ENCODE results near the gene POLR2A.
A peak's percentile ranks its signal among the peaks of the same experiment; 100 is the strongest.

The POLR2A gene

DNA sequence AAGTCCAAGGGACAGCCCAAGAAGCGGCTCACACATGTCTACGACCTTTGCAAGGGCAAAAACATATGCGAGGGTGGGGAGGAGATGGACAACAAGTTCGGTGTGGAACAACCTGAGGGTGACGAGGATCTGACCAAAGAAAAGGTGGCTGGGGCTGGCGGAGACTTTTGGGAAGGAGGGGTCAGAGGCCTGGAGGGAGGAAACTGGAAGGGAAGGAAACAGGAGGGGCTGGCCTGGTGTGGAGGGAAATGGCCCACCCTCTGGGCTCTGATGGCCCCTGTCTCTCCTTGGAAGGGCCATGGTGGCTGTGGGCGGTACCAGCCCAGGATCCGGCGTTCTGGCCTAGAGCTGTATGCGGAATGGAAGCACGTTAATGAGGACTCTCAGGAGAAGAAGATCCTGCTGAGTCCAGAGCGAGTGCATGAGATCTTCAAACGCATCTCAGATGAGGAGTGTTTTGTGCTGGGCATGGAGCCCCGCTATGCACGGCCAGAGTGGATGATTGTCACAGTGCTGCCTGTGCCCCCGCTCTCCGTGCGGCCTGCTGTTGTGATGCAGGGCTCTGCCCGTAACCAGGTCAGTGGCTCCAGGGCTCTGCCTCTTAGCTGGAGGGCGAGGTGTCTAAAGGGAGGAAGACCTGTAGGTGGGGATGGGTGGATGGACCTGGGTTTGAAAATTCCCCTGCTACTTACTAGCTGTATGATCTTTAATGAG lies 12.5 kb downstream of the POLR2A start:
- in situ Hi-C loops (cut with HindIII; ENCODE audit: low pct_ligation_motif_present, low pct_unique_long_range_greater_than_20kb, low sequenced_read_pairs) = no loop called here
- no peak for DNase-seq

DNA sequence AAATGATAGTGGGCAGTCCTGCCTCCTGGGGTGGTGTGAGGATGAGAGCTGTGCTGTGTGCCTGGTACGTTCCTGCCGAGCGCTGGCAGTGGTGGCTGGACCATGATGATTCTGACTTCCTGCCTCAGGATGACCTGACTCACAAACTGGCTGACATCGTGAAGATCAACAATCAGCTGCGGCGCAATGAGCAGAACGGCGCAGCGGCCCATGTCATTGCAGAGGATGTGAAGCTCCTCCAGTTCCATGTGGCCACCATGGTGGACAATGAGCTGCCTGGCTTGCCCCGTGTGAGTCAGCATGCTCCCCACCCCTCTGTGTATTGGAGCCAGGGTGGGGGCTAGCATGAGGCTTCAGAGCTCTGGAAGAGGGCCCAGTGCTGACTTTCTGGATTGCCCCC lies 13.1 kb downstream of the POLR2A start:
- in situ Hi-C loops (cut with HindIII; ENCODE audit: low pct_ligation_motif_present, low pct_unique_long_range_greater_than_20kb, low sequenced_read_pairs) = no loop called here
- no peak for DNase-seq

DNA sequence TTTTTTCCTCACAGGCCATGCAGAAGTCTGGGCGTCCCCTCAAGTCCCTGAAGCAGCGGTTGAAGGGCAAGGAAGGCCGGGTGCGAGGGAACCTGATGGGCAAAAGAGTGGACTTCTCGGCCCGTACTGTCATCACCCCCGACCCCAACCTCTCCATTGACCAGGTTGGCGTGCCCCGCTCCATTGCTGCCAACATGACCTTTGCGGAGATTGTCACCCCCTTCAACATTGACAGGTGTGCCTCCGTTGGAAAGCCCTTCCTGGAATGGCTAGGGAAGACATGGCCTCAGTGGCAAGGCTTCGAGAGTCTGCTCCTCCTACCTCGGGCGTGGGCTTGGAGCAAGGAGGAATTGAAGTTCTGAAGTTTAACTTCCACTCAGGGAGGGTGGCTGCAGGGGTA lies 13.5 kb downstream of the POLR2A start:
- DNase-seq = no peak
- in situ Hi-C loops (cut with HindIII; ENCODE audit: low pct_ligation_motif_present, low pct_unique_long_range_greater_than_20kb, low sequenced_read_pairs) = no loop called here

DNA sequence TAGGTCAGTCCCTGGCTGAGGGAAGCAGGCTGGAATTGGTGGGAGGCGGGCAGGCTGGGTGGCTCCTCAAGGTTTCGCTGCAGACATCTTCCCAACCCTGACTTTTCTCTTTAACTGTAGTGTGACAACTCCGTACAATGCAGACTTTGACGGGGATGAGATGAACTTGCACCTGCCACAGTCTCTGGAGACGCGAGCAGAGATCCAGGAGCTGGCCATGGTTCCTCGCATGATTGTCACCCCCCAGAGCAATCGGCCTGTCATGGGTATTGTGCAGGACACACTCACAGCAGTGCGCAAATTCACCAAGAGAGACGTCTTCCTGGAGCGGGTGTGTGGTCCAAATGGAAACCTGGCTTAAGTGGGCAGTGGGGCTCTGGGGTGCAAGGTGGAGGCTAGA lies 15.0 kb downstream of the POLR2A start:
- in situ Hi-C loops (cut with HindIII; ENCODE audit: low pct_ligation_motif_present, low pct_unique_long_range_greater_than_20kb, low sequenced_read_pairs) = no loop called here
- DNase-seq = no peak

DNA sequence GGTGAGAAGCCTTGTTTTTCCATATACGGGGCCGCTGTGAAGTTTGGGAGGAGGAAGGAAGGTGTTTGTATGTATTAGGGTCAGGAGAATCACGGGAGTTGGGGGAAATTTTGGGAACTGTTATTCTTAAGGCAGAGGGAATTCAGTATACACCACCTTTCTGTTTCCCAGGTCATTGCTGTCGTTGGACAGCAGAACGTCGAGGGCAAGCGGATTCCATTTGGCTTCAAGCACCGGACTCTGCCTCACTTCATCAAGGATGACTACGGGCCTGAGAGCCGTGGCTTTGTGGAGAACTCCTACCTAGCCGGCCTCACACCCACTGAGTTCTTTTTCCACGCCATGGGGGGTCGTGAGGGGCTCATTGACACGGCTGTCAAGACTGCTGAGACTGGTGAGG lies 17.6 kb downstream of the POLR2A start:
- in situ Hi-C loops (cut with HindIII; ENCODE audit: low pct_ligation_motif_present, low pct_unique_long_range_greater_than_20kb, low sequenced_read_pairs) = no loop called here
- no peak for DNase-seq

DNA sequence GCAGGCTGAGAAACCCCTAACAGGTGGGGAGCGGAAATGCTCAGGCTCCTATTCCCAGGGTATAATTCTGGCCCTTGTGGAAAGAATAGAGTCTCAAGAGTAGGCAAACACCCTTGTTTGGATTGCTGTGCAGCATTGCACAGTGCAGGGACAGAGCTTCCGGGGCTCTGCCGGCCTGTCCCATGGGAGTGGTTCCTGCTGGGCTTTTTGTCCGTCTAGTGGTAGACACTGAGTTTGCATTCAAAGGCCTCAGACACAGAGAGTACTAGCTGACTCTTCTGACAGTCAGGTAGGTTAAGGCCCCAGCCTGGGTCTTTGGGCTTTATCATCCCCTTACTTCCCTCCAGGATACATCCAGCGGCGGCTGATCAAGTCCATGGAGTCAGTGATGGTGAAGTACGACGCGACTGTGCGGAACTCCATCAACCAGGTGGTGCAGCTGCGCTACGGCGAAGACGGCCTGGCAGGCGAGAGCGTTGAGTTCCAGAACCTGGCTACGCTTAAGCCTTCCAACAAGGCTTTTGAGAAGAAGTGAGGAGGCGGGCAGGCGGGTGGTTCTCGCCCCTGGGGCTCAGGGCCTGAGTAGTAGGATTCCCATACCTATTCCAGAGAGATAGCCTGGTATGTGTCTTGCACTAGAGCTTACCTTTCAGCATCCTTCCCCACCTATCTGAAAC lies 18.1 kb downstream of the POLR2A start:
- DNase-seq = no peak
- in situ Hi-C loops (cut with HindIII; ENCODE audit: low pct_ligation_motif_present, low pct_unique_long_range_greater_than_20kb, low sequenced_read_pairs) = no loop called here

DNA sequence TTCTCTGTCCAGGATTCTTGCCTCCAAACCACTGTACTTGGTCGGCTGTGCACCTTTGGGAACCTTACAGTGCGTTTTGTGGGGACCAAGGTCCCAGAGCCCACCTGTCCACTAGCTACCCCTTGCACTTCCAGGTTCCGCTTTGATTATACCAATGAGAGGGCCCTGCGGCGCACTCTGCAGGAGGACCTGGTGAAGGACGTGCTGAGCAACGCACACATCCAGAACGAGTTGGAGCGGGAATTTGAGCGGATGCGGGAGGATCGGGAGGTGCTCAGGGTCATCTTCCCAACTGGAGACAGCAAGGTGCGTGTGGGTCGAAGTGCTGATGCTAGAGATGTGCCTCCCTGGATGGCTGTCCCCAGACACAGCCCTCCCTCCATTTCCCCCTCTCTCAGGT lies 18.8 kb downstream of the POLR2A start:
- peak; percentile 30 for DNase-seq
- in situ Hi-C loops (cut with HindIII; ENCODE audit: low pct_ligation_motif_present, low pct_unique_long_range_greater_than_20kb, low sequenced_read_pairs) = no loop called here

DNA sequence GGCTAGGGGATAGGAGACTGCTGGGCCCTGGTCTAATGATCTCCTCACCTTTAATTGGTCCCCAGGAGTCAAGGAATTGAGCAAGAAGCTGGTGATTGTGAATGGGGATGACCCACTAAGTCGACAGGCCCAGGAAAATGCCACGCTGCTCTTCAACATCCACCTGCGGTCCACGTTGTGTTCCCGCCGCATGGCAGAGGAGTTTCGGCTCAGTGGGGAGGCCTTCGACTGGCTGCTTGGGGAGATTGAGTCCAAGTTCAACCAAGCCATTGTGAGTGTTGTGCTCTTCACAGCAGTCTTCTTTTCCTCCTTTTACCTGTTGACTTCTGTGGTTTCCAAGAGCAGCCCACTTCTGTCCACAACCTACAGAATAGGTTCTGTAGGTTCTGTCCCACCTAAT lies 19.4 kb downstream of the POLR2A start:
- no peak for DNase-seq
- in situ Hi-C loops (cut with HindIII; ENCODE audit: low pct_ligation_motif_present, low pct_unique_long_range_greater_than_20kb, low sequenced_read_pairs) = no loop called here

DNA sequence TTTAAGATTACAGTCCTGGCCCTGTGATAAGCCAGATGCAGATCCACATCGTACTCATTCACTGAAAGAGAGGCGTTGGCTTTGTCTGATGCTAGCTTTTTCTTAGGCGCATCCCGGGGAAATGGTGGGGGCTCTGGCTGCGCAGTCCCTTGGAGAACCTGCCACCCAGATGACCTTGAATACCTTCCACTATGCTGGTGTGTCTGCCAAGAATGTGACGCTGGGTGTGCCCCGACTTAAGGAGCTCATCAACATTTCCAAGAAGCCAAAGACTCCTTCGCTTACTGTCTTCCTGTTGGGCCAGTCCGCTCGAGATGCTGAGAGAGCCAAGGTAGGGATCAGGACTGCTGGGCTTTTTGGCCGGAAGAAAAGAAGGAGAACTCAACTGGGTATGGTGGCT lies 24.0 kb downstream of the POLR2A start:
- DNase-seq = no peak

DNA sequence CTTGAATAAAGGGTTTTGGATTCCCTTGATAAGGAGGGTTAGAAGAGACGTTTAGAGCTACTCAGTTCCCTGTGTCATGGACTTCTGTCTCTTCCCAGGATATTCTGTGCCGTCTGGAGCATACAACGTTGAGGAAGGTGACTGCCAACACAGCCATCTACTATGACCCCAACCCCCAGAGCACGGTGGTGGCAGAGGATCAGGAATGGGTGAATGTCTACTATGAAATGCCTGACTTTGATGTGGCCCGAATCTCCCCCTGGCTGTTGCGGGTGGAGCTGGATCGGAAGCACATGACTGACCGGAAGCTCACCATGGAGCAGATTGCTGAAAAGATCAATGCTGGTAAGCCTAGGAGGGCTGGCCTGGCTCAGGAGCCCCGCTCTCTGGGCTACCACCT lies 24.7 kb downstream of the POLR2A start:
- DNase-seq = no peak
- in situ Hi-C loops (cut with HindIII; ENCODE audit: low pct_ligation_motif_present, low pct_unique_long_range_greater_than_20kb, low sequenced_read_pairs) = no loop called here

More for the DNA sequence above, 24.0 kb downstream of the POLR2A start:
- in situ Hi-C loops (cut with HindIII; ENCODE audit: low pct_ligation_motif_present, low pct_unique_long_range_greater_than_20kb, low sequenced_read_pairs) = no loop called here

DNA sequence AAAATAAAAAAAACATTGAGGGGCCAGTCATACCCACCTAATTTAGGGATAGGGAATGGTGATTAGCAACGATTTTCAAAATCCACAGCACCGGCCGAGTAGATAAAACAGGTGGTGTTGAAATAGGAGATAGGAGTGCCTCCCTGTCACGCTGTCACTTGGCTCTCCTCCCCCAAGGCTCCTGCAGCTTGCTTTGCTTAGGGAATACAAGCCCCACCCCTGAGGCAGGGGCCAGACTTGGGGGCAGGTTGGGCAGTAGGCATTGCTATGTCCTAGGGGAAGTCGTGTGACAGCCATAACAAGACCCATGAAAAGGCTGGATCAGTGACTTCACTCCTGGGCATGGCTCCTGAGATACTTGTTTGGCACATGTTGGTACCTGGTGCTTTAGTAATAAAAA lies 25.8 kb downstream of the POLR2A start:
- in situ Hi-C loops (cut with HindIII; ENCODE audit: low pct_ligation_motif_present, low pct_unique_long_range_greater_than_20kb, low sequenced_read_pairs) = no loop called here

DNA sequence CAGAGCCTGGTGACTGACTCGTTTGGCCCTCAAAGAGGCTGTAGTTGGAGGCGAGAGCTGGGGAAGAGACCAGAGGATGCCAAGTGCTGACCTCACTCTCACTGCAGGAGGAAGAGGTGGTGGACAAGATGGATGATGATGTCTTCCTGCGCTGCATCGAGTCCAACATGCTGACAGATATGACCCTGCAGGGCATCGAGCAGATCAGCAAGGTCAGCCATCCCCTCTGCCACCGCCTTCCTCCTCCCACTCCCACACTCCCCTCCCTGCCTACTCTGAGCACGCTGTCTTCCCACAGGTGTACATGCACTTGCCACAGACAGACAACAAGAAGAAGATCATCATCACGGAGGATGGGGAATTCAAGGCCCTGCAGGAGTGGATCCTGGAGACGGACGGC lies 26.9 kb downstream of the POLR2A start:
- in situ Hi-C loops (cut with HindIII; ENCODE audit: low pct_ligation_motif_present, low pct_unique_long_range_greater_than_20kb, low sequenced_read_pairs) = no loop called here
- no peak for DNase-seq

More for the DNA sequence above, 25.8 kb downstream of the POLR2A start:
- no peak for DNase-seq

DNA sequence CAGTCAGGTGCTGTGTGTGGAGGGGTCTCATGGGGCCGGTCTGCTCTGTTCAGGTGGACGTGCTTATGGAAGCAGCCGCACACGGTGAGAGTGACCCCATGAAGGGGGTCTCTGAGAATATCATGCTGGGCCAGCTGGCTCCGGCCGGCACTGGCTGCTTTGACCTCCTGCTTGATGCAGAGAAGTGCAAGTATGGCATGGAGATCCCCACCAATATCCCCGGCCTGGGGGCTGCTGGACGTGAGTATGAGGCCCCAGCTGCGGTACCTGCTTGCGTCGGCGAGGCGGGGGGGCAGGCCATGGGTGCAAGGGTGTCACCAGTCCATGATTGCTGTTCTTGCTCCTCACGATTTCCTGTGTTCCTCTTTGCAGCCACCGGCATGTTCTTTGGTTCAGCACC lies 27.9 kb downstream of the POLR2A start:
- in situ Hi-C loops (cut with HindIII; ENCODE audit: low pct_ligation_motif_present, low pct_unique_long_range_greater_than_20kb, low sequenced_read_pairs) = no loop called here
- DNase-seq = no peak

DNA sequence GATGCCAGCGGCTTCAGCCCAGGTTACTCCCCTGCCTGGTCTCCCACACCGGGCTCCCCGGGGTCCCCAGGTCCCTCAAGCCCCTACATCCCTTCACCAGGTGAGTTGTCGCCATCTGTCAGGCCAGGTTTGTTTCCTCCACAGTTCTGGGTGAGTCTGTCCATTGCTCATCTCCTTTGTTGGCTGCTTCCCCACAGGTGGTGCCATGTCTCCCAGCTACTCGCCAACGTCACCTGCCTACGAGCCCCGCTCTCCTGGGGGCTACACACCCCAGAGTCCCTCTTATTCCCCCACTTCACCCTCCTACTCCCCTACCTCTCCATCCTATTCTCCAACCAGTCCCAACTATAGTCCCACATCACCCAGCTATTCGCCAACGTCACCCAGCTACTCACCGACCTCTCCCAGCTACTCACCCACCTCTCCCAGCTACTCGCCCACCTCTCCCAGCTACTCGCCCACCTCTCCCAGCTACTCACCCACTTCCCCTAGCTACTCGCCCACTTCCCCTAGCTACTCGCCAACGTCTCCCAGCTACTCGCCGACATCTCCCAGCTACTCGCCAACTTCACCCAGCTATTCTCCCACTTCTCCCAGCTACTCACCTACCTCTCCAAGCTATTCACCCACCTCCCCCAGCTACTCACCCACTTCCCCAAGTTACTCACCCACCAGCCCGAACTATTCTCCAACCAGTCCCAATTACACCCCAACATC lies 28.8 kb downstream of the POLR2A start:
- in situ Hi-C loops (cut with HindIII; ENCODE audit: low pct_ligation_motif_present, low pct_unique_long_range_greater_than_20kb, low sequenced_read_pairs) = no loop called here
- no peak for DNase-seq

DNA sequence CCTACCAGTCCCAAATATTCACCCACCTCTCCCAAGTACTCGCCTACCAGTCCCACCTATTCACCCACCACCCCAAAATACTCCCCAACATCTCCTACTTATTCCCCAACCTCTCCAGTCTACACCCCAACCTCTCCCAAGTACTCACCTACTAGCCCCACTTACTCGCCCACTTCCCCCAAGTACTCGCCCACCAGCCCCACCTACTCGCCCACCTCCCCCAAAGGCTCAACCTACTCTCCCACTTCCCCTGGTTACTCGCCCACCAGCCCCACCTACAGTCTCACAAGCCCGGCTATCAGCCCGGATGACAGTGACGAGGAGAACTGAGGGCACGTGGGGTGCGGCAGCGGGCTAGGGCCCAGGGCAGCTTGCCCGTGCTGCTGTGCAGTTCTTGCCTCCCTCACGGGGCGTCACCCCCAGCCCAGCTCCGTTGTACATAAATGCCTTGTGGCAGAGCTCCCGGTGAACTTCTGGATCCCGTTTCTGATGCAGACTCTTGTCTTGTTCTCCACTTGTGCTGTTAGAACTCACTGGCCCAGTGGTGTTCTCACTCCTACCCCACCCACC lies 29.8 kb downstream of the POLR2A start:
- in situ Hi-C loops (cut with HindIII; ENCODE audit: low pct_ligation_motif_present, low pct_unique_long_range_greater_than_20kb, low sequenced_read_pairs) = no loop called here

DNA sequence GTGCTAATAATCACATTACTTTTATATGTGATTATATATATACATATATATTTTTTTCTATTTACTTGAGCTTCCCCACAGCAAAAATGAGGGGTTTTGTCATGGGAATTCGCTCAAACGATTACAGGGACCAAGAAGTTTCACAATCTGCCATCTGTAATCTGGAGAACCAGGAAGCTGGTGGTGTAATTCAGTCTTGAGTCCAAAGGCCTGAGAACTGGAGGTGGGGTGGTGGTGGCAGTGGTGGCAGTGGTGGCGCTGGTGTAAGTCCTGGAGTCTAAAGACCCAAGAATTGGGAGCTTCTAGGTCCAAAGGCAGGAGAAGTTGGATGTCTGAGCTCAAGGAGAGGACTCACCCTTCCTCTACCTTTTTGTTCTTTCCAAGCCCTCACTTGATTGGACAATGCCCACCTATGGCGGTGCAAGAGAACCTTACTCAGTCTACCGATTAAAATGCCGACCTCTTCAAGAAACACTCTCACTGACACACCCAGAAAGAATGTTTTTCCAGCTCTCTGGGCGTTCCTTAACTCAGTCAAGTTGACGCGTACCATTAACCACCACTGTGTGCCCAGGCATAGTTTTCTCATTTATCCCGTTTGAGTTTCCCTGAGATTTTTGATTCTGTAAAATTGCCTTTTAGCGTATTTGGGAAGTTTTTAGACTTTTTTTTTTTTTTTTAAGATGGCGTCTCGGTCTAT lies 31.9 kb downstream of the POLR2A start:
- no peak for DNase-seq

More for the DNA sequence above, 29.8 kb downstream of the POLR2A start:
- DNase-seq = no peak

DNA sequence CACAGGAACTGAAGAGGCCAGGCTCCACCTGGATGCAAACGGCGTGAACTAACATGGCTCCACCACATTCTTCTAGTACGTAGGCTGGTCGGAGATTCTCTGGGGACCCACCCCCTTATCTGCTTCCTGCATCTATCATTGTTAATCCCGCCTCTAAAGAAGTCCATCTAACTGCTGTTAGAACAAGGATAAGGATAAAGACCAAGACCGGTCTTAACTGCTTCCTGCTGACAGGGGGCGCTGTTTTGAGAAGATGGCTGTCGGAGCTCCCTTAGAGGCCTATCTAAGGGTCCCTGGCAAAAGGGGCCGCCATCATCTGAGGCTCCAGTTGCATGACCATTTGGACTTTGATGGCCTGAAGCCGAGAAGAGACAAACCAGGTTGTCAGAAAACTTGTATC lies 38.9 kb downstream of the POLR2A start:
- in situ Hi-C loops (cut with HindIII; ENCODE audit: low pct_ligation_motif_present, low pct_unique_long_range_greater_than_20kb, low sequenced_read_pairs) = no loop called here
- no peak for DNase-seq

More for the DNA sequence above, 31.9 kb downstream of the POLR2A start:
- in situ Hi-C loops (cut with HindIII; ENCODE audit: low pct_ligation_motif_present, low pct_unique_long_range_greater_than_20kb, low sequenced_read_pairs) = no loop called here

DNA sequence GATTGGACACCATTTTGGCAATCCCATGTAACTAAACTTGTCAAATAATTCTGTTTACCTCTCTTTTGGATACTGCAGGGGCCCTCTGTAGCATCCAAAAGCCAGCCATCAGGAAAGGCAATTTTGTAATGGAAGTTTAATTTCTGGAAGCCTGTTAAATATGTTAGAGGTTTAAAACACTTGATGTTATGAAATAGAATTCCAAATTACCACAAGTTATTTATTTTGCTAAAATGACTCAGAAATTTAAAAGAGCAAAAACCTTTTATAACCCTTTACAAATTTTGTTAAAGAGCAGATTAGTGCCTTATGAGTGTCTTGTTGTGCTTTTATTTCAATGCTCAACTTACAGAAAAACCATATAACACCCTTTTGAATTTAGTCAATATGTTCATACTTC lies 44.7 kb downstream of the POLR2A start:
- in situ Hi-C loops (cut with HindIII; ENCODE audit: low pct_ligation_motif_present, low pct_unique_long_range_greater_than_20kb, low sequenced_read_pairs) = no loop called here
- DNase-seq = no peak

All from ACHN (cell line).